AG04450 (cell line): ENCODE data around the gene SORL1-AS1.

Experiments used
- CTCF ChIA-PET: fragments of 300-600, 350-600 bp; formaldehyde crosslinking; extraction: SDS; loops from one replicate; lab custom pipeline; 2022; ENCODE audit warnings: antibody characterized with exemption, inconsistent platforms; lab: Charles Lee
- POLR2A ChIA-PET: fragments of 350-600 bp; formaldehyde crosslinking; extraction: SDS; loops from one replicate; lab custom pipeline; 2021; ENCODE audit warnings: antibody characterized with exemption, inconsistent platforms; lab: Yijun Ruan, JAX
- DNase-seq: peaks from one replicate; pipeline ENCODE4 v3.0.0-alpha.2; 2011; ENCODE audit warnings: low read depth, low spot score
- H3K27ac ChIP-seq: one replicate; pipeline ENCODE4 v1.5.1; 2012; ENCODE audit warnings: low read depth, low read length, control low read depth
- H3K27me3 ChIP-seq: one replicate; pipeline ENCODE4 v1.6.0; 2012; ENCODE audit warnings: low read length; ENCODE audit not compliant: control insufficient read depth, insufficient read depth
- H3K4me3 ChIP-seq: 2 replicates; pipeline ENCODE4 v1.5.1; 2011; ENCODE audit warnings: mild to moderate bottlenecking, low read depth, low read length, control low read depth
- H3K9me3 ChIP-seq: 2 replicates; pipeline ENCODE4 v1.5.1; 2012; ENCODE audit warnings: low read length; ENCODE audit not compliant: control insufficient read depth, insufficient read depth
- TF ChIP-seq, protein P1 (sequence below): IDR thresholded peaks from 2 replicates; pipeline ENCODE4 v1.5.1; 2011; ENCODE audit warnings: low read depth, low read length, control low read depth, inconsistent platforms

SORL1-AS1 gene

DNA sequence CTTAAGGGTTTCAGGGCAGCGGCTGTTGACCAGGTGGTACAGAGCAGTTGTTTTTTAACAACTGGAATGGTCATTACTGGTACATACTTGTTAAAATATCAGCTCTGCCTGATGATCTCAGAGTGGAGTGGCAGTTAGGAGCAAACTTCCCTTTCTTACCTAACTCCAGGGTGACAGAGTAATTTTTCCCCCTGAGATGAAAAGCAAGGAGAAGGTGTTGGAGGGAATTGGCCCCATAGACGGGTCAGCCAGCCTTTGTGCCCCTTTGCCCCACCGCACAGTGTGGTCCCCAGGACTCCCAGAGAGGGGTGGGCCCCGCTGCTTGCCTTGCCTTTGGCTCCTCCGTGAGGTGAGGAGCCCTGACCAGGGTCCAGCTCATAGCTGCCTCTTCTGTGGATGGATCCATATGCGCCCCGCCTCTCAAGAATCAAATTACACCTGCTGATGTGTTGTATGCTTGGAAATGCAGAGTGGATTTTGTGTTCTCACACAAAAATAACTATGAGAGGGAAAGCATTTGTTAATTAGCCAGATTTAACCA lies 27.0 kb upstream of the SORL1-AS1 start:
- no peak for DNase-seq
- Histone ChIP-seq H3K4me3 (no peak overlapping the region), H3K27ac (no peak overlapping the region), H3K27me3 (peaks cover 7% of the 10 kb centered on the region), H3K9me3 (no peaks in the 10 kb centered on the region)
- CTCF ChIA-PET: interaction anchor here (0.6 kb wide), 1 partner anchor 101 kb away, joined by 3 read pairs; no protein-coding TSS in a partner anchor
- TF ChIP-seq, protein P1, sequence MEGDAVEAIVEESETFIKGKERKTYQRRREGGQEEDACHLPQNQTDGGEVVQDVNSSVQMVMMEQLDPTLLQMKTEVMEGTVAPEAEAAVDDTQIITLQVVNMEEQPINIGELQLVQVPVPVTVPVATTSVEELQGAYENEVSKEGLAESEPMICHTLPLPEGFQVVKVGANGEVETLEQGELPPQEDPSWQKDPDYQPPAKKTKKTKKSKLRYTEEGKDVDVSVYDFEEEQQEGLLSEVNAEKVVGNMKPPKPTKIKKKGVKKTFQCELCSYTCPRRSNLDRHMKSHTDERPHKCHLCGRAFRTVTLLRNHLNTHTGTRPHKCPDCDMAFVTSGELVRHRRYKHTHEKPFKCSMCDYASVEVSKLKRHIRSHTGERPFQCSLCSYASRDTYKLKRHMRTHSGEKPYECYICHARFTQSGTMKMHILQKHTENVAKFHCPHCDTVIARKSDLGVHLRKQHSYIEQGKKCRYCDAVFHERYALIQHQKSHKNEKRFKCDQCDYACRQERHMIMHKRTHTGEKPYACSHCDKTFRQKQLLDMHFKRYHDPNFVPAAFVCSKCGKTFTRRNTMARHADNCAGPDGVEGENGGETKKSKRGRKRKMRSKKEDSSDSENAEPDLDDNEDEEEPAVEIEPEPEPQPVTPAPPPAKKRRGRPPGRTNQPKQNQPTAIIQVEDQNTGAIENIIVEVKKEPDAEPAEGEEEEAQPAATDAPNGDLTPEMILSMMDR: no peak
- POLR2A ChIA-PET: no interaction called here

DNA sequence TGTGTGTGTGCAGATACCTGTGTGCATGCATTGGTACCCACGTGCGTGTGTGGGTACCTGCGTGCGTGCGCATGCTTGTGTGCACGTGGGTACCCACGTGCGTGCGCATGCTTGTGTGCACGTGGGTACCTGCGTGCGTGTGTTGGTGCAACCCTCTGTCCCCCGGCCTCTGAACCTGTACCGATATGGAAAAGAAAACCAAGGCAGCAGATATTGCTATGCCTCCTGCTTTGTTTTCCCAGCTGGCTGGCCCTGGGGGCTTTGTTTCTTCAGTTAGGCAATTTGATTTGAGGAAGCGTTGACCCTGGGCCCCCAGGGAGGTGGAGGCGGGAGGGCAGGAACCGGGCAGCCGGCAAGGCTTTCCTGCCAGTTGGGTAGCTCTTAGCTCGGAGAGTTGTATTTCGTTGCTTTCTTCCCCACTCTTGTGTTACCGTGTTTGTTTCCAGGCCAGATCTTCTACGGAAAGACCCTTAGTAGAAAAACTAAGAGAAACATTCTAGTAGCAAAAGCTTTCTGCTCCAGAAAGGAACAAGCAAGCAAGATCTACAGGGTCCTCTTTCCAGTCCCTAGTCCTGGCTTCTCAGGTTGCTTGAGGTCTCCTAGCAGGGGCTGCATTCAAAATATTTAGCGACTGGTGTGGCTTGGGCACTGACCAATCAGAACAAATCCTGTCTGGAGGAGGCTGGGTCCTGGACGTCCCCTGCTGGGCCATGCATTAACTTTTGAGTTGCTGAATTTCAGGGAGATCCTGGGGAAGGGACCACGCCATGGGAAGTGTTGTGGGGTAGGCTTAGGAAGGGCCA lies 26.3 kb upstream of the SORL1-AS1 start:
- Histone ChIP-seq H3K27me3 (peaks cover 7% of the 10 kb centered on the region), H3K4me3 (no peak overlapping the region), H3K9me3 (no peaks in the 10 kb centered on the region), H3K27ac (no peak overlapping the region)
- ChIA-PET POLR2A (no interaction called here), CTCF (interaction anchor here (0.6 kb wide), 1 partner anchor 100 kb away, joined by 3 read pairs; no protein-coding TSS in a partner anchor)
- TF ChIP-seq, protein P1: no peak
- no peak for DNase-seq

DNA sequence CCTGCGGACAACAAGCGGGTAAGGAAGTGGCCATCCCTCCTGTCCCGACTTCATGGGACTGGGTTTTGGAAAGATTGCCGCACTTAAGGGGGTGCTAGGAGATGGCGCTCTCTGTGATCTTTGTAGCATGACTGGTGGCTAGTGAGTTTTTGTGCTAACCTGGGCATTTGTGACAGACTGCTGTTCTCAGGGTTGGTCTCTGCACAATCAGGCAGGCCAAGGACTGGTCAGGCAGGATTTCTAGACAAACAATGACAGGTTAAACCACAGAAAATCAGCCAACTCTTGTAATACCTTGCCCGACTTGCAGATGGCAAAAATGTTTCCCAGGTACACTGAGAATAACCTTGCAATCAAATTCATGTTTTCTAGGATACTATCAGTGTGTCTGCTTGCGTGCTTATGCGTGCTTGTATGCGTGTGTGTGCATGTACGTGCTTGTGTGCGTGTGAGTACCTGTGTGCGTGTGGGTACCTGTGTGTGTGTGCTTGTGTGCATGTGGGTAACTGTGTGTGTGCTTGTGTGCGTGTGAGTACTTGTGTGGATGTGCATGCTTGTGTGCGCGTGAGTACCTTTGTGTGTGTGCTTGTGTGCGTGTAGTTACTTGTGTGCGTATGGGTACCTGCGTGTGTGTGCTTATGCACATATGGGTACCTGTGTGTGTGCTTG lies 25.6 kb upstream of the SORL1-AS1 start:
- ChIA-PET POLR2A (no interaction called here), CTCF (interaction anchor here (0.7 kb wide), 1 partner anchor 330 kb away, joined by 4 read pairs; no protein-coding TSS in a partner anchor)
- H3K27me3 ChIP-seq: peaks cover 7% of the 10 kb centered on the region
- TF ChIP-seq, protein P1: no peak
- no peak overlapping the region for H3K4me3 ChIP-seq
- no peak for DNase-seq
- no peak overlapping the region for H3K27ac ChIP-seq
- H3K9me3 ChIP-seq: no peaks in the 10 kb centered on the region

GRCh38 chr11:121476379-121477032 lies 23.7 kb upstream of the SORL1-AS1 start:
- CTCF ChIA-PET: no interaction called here

More at GRCh38 chr11:121476379-121477032, 23.7 kb upstream of the SORL1-AS1 start:
- peaks cover 5% of the 10 kb centered on the region for H3K27me3 ChIP-seq
- no peak for DNase-seq
- H3K27ac ChIP-seq: no peak overlapping the region
- POLR2A ChIA-PET: no interaction called here
- no peaks in the 10 kb centered on the region for H3K9me3 ChIP-seq
- no peak overlapping the region for H3K4me3 ChIP-seq
- TF ChIP-seq, protein P1: no peak
